Stimulated activated CD8-positive, alpha-beta memory T cell treated with anti-CD3 and anti-CD28 coated beads, Interleukin-7, amount 100 ng/mL, for 1 hour (primary cell): ENCODE data around the gene SERBP1.
"Not testable (repeated sequence)": the region's sequence is repeated elsewhere in the genome, so short reads cannot be mapped to it uniquely, and the experiment has no call there.

Experiments
- DNase-seq, 2 donors: peaks; one replicate each; pipeline ENCODE4 v3.0.0-alpha.2; 2020; ENCODE audit warnings: low read depth in 2 of 2

Gene SERBP1

DNA sequence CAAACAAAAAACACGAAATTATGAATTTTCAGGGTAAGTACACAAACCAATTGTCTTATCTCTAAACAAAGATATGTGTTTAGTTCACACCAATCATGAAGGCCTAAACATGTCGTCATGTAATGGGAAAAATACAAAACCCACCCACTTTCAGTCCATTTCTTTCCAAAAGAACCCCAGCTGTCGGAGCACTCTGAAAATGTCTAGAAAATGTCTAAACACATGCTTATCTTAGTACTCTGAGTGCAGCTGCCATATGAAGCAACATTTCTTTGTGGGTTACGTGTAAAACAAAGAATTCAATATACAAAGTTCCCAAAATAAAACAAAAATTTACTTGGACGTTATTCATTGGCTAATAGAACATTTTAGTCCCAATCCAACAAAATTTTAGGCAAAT is 22.7 kb downstream of the SERBP1 start:
- DNase-seq: no peak

DNA sequence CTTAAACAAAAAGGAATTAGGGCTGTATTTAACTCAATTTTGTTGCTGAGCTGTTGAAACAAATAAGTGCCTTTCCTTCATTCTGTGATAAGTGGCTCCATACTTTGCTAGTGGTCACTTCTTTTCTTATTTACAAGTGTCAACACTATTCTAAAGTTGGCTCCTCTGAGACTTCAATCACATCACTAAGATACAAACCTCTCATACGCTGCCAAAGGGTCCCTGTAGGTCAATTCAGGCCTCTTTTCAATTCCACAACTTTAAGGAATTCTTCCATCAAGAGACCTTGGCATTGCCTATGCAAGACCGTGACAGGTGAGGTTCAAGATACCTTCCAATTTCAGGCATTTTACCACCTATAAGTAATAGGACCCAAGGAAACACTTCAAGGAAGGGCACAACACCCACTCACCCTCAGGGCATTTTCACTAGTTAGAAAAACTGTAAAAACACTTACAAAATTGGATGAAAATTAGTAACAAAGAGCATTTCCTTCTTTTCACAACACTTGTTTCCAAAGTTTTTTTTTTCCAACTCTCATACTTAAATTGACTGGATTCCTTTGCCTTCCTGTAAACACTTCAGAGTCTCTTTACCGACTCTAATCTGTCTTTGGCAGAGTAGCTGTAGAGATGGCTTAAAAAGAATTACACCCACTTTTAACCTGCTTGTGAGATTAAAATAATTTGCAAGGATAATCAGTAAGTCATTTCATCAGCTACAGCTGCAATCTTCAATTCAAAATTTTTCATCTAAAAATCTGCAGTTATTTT is 24.5 kb downstream of the SERBP1 start:
- no peak for DNase-seq

DNA sequence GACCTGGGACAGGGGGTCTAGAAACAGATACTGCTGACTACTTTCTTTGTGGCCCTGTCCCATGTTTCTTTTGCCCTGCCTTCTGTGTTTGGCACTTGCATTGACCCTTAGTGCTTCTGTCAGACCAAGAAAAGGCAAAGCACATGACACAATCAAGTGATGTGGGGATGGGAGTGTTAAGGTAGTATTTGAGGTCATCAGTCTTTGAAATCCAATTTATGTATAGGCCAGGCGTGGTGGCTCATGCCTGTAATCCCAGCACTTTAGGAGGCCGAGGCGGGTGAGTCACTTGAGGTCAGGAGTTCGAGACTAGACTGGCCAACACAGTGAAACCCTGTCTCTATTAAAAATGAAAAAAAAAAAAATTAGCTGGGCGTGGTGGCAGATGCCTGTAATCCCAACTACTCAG is 26.0 kb downstream of the SERBP1 start:
- DNase-seq: no peak

DNA sequence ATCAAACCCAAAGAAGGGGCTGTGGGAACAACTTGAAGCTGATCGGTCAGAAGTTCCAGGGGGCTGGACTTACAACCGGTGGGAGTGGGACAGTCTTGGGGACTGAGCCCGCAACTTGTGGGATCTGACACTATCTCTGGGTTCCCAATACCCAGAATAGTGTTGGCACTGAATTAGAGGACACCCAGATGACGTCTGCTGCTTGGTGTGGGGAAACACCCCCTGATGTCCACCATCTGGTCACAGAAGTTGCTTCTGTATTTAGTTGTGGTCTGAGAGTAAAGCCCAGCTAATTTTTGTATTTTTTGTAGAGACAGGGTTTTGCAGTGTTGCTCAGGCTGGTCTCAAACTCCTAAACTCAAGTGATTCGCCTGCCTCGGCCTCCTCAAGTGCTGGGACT is 28.8 kb downstream of the SERBP1 start:
- DNase-seq: no peak

DNA sequence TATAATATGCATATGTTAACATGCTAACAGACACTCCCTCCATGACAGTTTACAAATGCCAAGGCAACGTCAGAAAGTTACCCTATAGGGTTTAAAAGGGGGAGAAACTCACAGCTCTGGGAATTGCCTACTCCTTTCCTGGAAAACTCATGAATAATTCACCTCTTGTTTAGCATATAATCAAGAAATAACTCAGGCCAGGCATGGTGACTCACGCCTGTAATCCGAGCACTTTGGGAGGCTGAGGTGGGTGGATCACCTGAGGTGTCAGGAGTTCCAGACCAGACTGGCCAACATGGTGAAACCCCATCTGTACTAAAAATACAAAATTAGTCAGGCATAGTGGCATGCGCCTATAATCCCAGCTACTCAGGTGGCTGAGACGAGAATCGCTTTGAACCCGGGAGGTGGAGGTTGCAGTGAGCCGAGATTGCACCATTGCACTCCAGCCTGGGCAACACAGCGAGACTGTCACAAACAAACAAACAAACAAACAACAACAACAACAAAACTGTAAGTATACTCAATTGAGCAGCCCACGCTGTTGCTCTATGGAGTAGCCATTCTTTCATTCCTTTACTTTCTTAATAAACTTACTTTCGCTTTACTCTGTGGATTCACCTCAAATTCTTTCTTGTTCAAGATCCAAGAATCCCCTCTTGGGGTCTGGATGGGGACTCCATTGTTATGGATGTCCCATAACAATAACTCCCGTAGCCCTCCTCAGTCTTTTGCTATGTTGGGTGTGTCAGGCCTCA is 30.0 kb downstream of the SERBP1 start:
- DNase-seq: not testable (repeated sequence)

DNA sequence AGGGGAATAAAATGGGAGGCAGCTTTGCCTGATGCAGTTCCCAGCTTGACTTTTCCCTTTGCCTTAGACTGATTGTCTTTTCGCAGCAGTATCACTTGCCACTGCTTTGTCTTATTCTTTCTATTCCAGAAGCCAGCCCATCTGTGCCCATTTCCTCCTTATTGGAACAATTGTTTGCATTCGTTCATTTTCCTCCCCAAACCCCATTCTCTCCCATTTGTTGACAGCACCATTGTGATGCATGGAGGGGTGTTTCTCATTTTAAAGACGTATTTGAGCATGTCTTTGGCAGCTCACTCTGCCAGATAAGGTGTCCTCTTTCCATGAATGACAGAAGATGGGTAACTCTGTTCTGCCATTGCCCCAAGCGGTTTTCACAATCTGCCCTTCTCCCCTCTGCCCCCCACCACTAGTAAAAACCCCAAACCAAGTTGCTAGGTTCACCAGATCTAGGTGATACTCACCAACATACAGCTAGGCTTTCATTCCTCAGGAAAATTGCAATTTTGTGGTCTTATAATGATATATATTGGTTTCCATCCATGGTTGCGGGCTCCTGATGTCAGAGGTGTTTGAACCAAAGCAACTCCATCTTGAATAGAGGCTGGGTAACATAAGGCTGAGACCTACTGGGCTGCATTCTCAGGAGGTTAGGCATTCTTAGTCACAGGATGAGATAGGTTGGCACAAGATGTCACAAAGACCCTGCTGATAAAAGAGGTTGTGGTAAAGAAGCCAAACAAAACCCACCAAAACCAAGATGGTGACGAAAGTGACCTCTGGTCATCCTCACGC is 30.8 kb downstream of the SERBP1 start:
- no peak for DNase-seq

DNA sequence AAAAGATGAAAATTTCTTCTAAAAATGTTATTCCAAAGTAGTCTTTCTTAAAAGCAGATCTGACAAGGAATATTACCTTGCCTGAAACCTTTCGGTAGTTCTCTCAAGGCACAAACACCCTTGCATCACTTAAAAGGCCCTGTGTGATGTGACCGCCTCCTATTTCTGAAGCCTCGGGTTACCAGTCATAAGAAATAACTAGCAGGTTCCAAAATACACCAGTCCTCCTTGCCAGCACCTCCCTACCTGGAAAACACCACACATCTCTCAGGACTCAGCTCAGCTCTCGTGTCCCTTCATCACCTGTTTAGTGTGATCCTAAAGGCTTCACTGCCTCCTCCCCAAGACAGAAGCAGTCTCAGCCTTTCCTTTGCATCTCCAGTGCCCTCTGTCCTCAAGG is 35.7 kb downstream of the SERBP1 start:
- no peak for DNase-seq

DNA sequence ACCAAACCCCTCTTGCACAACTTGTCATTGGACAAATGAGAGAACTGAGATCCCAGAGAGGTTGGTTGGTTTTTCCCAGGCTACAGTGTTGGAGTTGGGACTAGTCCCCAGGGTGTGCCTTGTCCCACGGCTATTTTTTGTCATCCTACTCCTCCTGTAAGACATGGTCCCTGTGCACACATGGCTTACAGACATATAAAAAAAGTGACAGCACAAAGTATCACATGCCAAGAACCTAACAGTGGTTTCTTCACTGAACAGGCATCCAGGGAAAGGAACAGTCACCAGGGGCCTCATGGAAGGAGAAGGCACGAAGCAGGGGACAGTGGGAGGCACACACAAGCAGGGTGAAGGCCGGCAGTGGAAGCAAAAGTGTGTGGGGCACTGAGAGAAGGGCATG is 36.5 kb downstream of the SERBP1 start:
- no peak for DNase-seq

DNA sequence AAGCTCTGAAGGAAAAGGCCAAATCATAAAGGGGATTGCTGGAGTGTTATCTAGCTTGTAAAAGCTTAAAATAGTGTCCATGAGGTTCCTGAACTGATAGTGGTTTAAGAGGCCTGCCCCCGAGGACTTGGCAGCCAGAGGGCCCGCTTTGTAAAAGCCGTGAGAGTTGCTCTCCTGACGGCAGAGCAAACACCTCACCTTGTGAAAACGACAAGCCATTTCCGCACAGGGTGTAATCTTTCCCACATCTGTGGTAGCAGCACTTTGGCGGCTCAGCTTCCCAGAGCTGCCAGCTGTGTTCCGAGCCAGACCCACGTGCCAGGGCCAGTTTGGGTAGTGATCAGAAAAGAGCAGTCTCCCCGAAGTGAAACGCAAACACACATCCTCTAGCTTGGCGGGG is 37.0 kb downstream of the SERBP1 start:
- DNase-seq: no peak

DNA sequence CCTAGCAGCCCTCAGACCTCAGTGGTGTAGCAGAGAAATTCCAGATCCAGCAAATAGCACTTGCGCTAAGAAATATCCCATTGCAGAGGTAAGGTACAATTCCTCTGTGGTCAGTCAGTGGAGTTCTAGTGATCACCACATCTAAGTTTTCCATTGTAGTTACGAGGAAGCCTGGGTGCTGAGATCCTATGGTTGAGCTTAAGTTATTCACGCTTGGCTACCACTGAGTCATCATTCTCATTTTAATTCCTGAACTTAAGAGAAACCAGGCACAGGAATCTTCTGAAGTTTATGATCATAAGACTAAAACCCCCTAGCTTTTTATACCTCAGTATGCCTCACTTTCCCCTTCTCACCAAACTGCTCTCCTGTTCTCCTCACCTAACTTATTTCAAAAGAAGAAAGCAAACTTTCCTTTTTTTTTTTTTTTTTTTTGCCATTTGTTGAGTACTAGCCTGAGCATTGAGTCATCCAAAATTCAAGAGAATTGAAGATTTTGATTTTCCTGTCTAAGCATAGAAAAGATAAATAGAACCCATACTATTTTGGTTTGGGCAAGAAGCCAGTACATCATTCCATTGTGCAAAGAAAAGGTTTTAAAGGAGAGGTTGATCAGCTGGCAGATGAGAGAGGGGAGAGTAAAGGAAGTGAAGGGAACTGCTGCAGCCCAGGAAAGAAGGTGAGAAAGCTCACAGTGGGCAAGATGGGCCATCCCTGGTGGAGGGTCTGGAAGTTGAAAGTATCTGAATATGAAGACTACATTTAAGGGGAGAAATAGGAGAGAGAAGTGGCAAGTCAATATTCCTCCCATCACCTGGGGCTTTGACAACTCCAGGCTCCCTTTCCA is 39.9 kb downstream of the SERBP1 start:
- no peak for DNase-seq

DNA sequence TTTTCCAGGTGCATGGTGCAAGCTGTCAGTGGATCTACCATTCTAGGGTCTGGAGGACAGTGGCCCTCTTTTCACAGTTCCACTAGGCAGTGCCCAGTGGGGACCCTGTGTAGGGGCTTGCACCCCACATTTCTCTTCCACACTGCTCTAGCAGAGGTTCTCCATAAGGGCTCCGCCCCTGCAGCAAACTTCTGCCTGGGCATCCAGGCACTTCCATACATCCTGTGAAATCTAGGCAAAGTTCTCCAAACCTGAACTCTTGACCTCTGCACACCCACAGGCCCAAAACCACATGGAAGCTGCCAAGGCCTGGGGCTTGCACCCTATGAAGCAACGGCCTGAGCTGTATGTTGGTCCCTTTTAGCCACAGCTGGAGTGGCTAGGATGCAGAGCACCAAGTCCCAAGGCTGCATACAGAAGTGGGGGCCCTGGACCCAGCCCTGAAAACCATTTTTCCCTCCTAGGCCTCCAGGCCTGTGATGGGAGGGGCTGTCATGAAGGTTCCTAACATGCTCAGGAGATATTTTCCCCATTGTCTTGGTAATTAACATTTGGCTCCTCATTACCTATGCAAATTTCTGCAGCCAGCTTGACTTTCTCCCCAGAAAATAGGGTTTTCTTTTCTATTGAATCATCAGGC is 46.1 kb downstream of the SERBP1 start:
- DNase-seq: no peak

DNA sequence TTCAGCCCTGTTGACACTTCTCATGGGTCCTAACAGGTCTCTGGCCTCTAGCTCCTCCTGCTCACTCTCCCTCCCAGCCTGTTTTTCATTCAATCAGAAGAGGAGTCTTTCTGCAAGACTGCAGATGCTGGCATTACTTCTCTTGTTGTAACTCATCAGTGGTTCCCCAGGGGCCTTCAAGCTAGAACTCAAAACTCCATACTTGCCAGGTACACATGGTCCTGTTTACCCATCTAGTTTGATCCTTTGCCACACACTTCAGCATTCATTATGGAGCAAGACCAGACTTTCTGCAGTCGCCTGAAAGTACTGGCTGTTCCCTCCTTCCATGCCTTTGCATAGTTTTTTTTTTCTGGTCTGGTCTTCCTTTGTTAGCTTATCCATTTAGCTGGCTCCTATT is 47.9 kb downstream of the SERBP1 start:
- DNase-seq: no peak

DNA sequence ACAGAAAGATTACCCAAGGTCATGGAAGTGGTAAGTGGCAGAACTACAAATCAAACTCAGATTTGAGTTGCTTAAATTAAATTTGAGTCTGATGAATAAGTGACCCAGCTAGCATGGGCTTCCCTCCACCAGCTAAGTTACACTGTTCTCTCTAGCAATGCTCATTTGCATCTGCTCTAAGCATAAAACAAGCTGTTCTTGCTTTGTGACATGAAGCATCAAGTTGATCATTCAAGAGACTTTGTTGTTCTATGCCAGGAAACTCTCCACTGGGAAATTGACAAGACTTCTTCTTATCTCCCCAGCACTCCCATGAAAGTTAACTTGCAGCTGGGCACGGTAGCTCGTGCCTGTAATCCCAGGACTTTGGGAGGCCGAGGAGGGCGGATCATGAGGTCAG is 49.0 kb downstream of the SERBP1 start:
- DNase-seq: no peak

DNA sequence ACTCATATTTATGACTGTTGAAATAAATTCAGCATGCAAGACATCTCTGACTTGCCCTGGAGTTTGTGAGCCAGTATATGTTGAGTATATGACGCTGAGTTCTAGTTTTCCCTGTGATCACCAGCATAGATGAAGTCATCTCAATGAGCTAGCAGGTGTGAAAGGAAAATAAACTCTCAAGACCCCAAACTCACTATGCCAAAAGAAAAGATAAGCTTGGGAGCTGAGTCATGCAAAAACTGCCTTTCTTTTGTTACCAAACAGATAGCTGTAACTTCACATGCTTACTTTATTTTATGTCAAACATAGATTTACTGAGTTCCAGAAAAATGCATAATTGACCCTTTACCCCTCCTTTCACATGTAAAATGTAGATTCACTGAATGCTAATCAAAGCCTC is 52.9 kb downstream of the SERBP1 start:
- no peak for DNase-seq

DNA sequence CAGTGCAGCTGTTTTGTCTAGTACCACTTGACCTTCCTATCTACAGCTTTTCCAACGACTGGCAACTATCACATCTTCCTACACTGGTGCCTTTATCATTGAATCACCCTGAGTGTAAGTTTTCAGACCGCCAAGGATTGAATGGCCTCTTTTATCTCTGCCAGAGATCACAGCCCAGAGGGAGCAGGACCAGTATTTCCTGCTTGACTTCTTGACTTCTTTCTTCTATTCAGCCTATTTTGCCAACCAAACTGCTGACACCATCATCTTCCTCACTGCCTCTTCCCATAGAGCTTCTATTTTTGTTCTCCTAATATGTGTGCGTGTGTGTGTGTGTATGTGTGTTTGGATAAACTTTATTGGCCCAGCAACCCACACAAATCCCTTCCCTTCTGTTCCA is 53.8 kb downstream of the SERBP1 start:
- no peak for DNase-seq

DNA sequence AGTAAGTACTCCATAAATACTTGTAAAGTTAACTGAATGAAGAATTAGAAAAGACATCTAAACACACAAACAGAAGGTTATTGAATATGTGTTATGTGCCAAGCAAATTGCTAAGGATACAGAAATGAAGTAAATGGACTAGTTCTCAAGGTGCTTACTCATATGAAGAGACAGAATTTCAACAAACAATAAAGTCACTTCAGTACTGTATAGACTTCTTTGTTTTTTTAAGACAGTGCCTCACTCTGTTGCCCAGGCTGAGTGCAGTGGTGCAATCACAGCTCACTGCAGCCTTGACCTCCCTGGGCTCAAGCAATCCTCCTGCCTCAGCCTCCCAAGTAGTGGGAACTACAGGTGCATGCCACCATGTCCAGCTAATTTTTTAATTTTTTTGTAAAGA is 57.3 kb downstream of the SERBP1 start:
- no peak for DNase-seq

DNA sequence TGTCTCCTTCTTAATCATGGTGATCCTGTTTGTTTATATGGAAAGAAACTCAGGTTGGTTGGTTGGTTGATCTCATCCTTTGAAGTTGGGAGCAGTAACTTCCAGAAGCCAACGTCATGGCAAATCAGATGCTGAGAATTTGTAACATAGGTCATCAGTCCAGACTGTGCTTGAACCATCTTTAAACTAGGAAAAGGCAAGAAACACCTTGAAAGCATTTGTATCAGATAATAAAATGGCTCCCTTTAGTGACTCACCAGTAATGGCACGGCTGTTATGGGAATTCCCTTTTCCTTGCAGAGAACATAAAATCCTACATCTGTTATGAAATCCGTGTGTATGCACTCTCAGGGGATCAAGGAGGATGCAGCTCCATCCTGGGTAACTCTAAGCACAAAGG is 58.1 kb downstream of the SERBP1 start:
- no peak for DNase-seq

DNA sequence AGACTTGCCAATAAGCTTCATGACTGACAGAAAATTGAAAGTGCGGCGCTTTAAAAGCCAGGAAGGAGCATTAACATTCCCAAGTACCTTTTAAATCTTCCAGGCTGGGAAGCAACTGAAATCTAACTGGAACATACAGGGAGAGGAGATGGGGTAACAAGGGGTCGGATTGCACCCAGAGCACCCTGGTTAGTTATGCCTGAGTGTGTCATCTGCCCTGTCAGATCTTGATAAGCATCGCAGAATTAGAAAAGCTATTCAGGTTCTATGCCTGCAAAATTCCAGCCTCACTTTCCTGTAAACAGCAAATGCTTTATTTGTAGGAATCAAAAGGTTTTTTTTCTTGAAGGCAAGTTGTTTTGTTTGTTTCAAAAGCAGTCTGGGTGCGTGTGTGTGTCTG is 58.5 kb downstream of the SERBP1 start:
- DNase-seq: no peak

DNA sequence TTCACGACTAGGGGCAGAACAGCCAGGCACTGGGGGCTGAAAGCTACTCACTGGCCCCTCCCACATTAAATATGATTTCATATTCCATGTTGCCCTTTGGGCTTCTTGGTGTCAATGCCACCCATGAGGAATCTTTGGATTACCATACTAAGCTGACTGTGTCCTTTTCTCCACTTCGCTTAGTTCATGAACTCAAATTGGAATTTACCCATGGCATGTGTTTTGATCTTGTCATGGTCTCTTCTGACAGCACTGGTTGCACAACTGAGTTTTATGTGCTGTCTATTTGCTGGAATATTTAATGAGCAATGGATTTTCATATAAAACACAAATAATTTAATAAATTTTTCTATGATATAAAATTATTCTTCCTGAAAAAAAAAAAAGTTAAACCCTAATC is 59.2 kb downstream of the SERBP1 start:
- DNase-seq: no peak

DNA sequence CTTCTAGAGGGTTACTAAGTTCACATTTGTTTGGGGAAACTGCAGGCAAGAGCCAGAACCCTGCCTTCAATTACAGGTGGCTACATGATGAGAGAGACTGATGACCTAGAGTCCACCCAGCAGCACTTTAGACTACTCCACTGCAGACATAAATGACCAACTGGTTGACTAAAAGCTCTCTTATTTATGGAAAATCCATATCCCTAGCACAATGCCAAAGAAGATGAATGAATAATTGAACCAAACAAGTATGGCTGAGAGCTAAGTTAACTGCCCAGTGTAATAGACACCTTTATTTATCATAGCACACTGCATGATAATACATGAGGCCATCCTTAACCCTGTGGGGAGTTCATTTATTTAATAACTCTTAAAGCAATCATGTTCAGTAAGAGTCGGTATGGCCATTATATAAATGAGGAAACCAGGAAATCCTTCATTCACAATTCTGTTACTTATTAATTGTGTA is 62.1 kb downstream of the SERBP1 start:
- DNase-seq: no peak

DNA sequence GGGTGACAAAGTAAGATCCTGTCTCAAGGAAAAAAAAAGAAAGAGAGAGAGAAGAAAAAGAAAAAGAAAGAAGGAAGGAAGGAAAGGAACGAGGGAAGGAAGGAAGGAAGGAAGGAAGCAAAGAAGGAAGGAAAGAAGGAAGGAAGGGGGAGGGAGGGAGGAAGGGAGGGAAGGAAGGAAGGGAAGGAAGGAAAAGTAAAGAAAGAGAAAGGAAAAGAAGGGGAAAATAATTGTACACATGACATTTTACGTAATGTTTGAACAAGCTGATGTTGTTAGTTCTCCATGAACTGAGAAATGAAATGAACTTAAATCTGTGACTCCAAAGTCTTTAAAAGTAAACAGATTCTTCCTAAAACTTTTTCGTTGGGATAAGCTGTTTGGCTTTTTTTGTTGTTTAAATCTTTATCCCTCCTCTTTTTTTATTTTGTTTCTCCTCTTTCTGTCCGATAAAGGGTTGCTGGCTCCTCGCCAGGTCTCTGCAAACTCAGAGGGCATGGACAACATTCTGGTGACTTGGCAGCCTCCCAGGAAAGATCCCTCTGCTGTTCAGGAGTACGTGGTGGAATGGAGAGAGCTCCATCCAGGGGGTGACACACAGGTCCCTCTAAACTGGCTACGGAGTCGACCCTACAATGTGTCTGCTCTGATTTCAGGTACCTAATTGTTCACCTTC is 62.7 kb downstream of the SERBP1 start:
- no peak for DNase-seq
